Loucy (cell line): Measurements from ENCODE around the gene SEPTIN2.

Source experiments
- EZH2phosphoT487 ChIP-seq: fragments of 200-600 bp; IDR thresholded peaks from 2 replicates; pipeline ENCODE4 v1.6.1; 2018; ENCODE audit warnings: antibody characterized with exemption, mild to moderate bottlenecking, moderate library complexity, borderline replicate concordance
- TF ChIP-seq, protein P1 (sequence below): fragments of 200-600 bp; sonication (generic); conservative IDR thresholded peaks from 2 replicates; pipeline ENCODE4 v1.5.1; 2014; ENCODE audit warnings: mild to moderate bottlenecking, antibody characterized with exemption, low read length

DNA sequence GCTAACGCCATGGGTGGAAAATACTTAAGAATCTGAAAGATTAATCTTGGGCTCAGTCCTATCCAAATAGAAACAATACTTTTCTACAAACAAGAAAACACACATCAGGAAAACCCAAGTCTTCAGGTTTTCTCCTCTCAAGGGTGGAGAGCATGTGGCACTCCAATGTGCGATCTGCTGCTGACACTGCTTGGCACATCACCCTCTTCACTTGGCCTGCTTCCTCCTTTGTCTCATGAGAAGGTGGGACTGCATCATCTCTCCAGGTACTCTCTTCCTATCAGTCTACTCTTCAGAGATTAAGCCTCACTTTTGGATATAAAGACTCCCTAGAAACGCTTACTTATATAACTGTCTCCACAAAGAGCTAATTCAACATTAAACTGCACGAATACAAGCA is 26.7 kb upstream of the SEPTIN2 start:
- TF ChIP-seq, protein P1, sequence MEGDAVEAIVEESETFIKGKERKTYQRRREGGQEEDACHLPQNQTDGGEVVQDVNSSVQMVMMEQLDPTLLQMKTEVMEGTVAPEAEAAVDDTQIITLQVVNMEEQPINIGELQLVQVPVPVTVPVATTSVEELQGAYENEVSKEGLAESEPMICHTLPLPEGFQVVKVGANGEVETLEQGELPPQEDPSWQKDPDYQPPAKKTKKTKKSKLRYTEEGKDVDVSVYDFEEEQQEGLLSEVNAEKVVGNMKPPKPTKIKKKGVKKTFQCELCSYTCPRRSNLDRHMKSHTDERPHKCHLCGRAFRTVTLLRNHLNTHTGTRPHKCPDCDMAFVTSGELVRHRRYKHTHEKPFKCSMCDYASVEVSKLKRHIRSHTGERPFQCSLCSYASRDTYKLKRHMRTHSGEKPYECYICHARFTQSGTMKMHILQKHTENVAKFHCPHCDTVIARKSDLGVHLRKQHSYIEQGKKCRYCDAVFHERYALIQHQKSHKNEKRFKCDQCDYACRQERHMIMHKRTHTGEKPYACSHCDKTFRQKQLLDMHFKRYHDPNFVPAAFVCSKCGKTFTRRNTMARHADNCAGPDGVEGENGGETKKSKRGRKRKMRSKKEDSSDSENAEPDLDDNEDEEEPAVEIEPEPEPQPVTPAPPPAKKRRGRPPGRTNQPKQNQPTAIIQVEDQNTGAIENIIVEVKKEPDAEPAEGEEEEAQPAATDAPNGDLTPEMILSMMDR = no peak
- no peak for TF ChIP-seq EZH2phosphoT487
